ENCODE results near the gene LRRC27.

DNA sequence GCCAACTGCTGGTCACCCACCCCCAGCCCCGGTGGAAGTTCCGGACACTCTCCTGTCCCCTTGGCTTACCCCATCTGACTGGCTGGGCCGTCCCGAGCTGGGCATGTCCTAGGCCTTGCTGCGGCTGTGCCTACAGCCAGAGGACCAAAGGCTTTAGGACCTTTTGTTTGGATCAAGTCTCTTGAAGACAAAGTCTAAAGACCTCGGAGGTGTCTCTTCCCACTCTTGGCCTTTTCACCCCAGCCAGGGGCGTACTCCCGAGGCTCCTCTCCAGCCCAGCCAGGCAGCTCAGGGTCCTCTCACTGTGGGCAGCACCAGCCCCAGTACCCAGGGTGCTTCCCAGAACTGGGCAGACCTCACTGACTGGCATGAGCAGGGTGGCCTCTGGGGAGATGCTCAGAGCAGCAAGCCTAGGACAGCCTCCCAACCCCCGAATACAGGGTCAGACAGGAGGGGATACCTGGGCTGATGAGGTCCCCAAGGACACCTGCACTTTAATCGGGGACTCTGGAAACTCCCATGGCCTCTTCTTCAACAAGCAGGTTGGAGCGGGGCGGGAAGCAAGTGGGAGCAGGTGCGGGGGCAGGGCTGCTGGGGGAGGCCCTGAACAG, 62.3 kb downstream of the LRRC27 start:
- TF ChIP-seq, protein P1, sequence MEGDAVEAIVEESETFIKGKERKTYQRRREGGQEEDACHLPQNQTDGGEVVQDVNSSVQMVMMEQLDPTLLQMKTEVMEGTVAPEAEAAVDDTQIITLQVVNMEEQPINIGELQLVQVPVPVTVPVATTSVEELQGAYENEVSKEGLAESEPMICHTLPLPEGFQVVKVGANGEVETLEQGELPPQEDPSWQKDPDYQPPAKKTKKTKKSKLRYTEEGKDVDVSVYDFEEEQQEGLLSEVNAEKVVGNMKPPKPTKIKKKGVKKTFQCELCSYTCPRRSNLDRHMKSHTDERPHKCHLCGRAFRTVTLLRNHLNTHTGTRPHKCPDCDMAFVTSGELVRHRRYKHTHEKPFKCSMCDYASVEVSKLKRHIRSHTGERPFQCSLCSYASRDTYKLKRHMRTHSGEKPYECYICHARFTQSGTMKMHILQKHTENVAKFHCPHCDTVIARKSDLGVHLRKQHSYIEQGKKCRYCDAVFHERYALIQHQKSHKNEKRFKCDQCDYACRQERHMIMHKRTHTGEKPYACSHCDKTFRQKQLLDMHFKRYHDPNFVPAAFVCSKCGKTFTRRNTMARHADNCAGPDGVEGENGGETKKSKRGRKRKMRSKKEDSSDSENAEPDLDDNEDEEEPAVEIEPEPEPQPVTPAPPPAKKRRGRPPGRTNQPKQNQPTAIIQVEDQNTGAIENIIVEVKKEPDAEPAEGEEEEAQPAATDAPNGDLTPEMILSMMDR (IDR thresholded peaks at IDR 0.05): no peak
- no peak for TF ChIP-seq EZH2 (IDR thresholded peaks at IDR 0.05; ENCODE audit: borderline replicate concordance, insufficient read depth, low read depth, low read length, poor library complexity, severe bottlenecking)
